Gastroesophageal sphincter (tissue), 4 donors: ENCODE results near the gene GJA10. TPM values are rescaled to one million over a fixed set of nuclear protein-coding genes. Genes with fewer than 3 reads are reported as not detected.
"Not testable (repeated sequence)": the region's sequence is repeated elsewhere in the genome, so short reads cannot be mapped to it uniquely, and the experiment has no call there.

Source experiments
- ATAC-seq: fragments of 150-250 bp; one replicate; pipeline ENCODE4 v1.9.1; 2016; ENCODE audit warnings: mild to moderate bottlenecking, moderate library complexity
- H3K27ac ChIP-seq, 4 donors: fragments of 200-600 bp; sonication (generic) in 3 of 4; 1 replicate in 3 of 4; 2 replicates in 1 of 4; pipeline ENCODE4 v1.5.1; 2016 to 2019
- H3K27me3 ChIP-seq: fragments of 200-600 bp; sonication (generic); one replicate; pipeline ENCODE4 v1.5.1; 2019
- H3K36me3 ChIP-seq, 2 donors: fragments of 200-600 bp; sonication (generic); one replicate each; pipeline ENCODE4 v1.5.1; 2019; ENCODE audit warnings: control low read depth in 1 of 2
- H3K4me1 ChIP-seq, 3 donors: fragments of 200-600 bp; sonication (generic); 1 replicate in 2 of 3; 2 replicates in 1 of 3; pipeline ENCODE4 v1.5.1; 2016 to 2019; ENCODE audit warnings: control low read depth in 2 of 3
- H3K4me3 ChIP-seq, 2 donors: fragments of 200-600 bp; sonication (generic); one replicate each; pipeline ENCODE4 v1.5.1; 2019; ENCODE audit warnings: mild to moderate bottlenecking in 1 of 2, moderate library complexity in 1 of 2
- H3K9me3 ChIP-seq, 3 donors: fragments of 200-600 bp; sonication (generic); one replicate each; pipeline ENCODE4 v1.5.1; 2017 to 2019; ENCODE audit warnings: control low read depth in 2 of 3
- CTCF ChIP-seq, 4 experiments: fragments of 200-600 bp in 2 of 4; fragments of 450-650 bp in 2 of 4; sonication (generic) in 1 of 4; IDR thresholded peaks; one replicate each; pipeline ENCODE4 v1.5.1; 2017 to 2019; ENCODE audit warnings: antibody characterized with exemption in 4 of 4, mild to moderate bottlenecking in 2 of 4, moderate library complexity in 2 of 4
- EP300 ChIP-seq: sonication (generic); formaldehyde crosslinking; IDR thresholded peaks from one replicate; pipeline ENCODE4 v1.6.1; 2017; ENCODE audit warnings: antibody characterized with exemption, mild to moderate bottlenecking
- POLR2A ChIP-seq, 2 donors: fragments of 450-650 bp; IDR thresholded peaks; one replicate each; pipeline ENCODE4 v1.6.1; 2017; ENCODE audit warnings: antibody characterized with exemption in 2 of 2, mild to moderate bottlenecking in 2 of 2, moderate library complexity in 1 of 2
- POLR2AphosphoS5 ChIP-seq: sonication (generic); formaldehyde crosslinking; IDR thresholded peaks from one replicate; pipeline ENCODE4 v1.6.1; 2017; ENCODE audit warnings: antibody characterized with exemption
- WGBS, 2 donors: methylation state at CpG; one replicate each; pipeline ENCODE4 v1.1.5; 2018; ENCODE audit warnings: low coverage in 1 of 2; 5-methylcytosine and 5-hydroxymethylcytosine counted together
- total RNA-seq, 4 donors: library from RNA; depleted of rRNA; stranded (reverse); fragments of >200 nt; gene quantifications; one replicate each; pipeline ENCODE4 v1.1.0, GENCODE V29; 2016

The GJA10 gene
- total RNA-seq = not detected

GRCh38 chr6:89894169-89894568, at the start of gene GJA10:
Gene GJA10, plus strand, starts transcription at chr6:89894469. Its CDS starts 0 bp downstream, at chr6:89894469.
- 86 to 100% methylated on average over 1 of the region's 1 CpG for WGBS, 2 donors
- TF ChIP-seq POLR2AphosphoS5 (no peak), POLR2A (IDR thresholded peaks at IDR 0.05) (no peak), CTCF (IDR thresholded peaks at IDR 0.05) (no peak), EP300 (no peak)
- Histone ChIP-seq H3K27me3 (peaks cover 42% of the 10 kb centered on the region), H3K4me3 (no peak within 1 kb of the TSS), H3K4me1 (no peaks in the 10 kb centered on the region), H3K27ac (no peak within 1 kb of the TSS), H3K36me3 (no peaks in the 10 kb centered on the region), H3K9me3 (no peaks in the 10 kb centered on the region)
- ATAC-seq = no peak

- 90 to 98% methylated on average over 2 to 5 of the region's 5 CpGs for WGBS, 2 donors
- H3K9me3 ChIP-seq, H3K4me3 ChIP-seq, H3K27ac ChIP-seq, ATAC-seq, H3K27me3 ChIP-seq: not testable (repeated sequence)
- peaks cover 0 to 49% of the 10 kb centered on the region in 2 donors for H3K36me3 ChIP-seq
- H3K4me1 ChIP-seq = peaks cover 0 to 13% (median 4%) of the 10 kb centered on the region in 3 donors
Observed at GRCh38 chr6:89847513-89847912, 46.8 kb upstream of the GJA10 start.

GRCh38 chr6:89853068-89853467, 41.2 kb upstream of the GJA10 start:
- H3K36me3 ChIP-seq = peaks cover 0 to 82% of the 10 kb centered on the region in 2 donors
- H3K27ac ChIP-seq = no peak overlapping the region
- no peaks in the 10 kb centered on the region for H3K4me1 ChIP-seq
- no peak for TF ChIP-seq CTCF (IDR thresholded peaks at IDR 0.05)
- no peak for TF ChIP-seq EP300
- TF ChIP-seq POLR2AphosphoS5 = no peak
- TF ChIP-seq POLR2A (IDR thresholded peaks at IDR 0.05) = no peak
- WGBS, 2 donors = 100% methylated on average over 1 of the region's 1 CpG
- H3K9me3 ChIP-seq = no peaks in the 10 kb centered on the region
- no peak overlapping the region for H3K4me3 ChIP-seq
- no peak for ATAC-seq
- H3K27me3 ChIP-seq = no peaks in the 10 kb centered on the region

GRCh38 chr6:89858041-89858440, 36.2 kb upstream of the GJA10 start:
- no peak overlapping the region for H3K27ac ChIP-seq
- no peaks in the 10 kb centered on the region for H3K27me3 ChIP-seq
- 90% methylated on average over 1 of the region's 1 CpG; no CpG with 5 or more reads in 1 of the 2 donors for WGBS, 2 donors
- H3K4me3 ChIP-seq = no peak overlapping the region
- no peaks in the 10 kb centered on the region for H3K9me3 ChIP-seq
- no peak for ATAC-seq
- no peaks in the 10 kb centered on the region for H3K4me1 ChIP-seq
- H3K36me3 ChIP-seq = peaks cover 0 to 100% of the 10 kb centered on the region in 2 donors
- TF ChIP-seq POLR2AphosphoS5 (no peak), EP300 (no peak), CTCF (IDR thresholded peaks at IDR 0.05) (no peak), POLR2A (IDR thresholded peaks at IDR 0.05) (no peak)

- no peaks in the 10 kb centered on the region for H3K27me3 ChIP-seq
- peaks cover 2 to 100% of the 10 kb centered on the region in 2 donors for H3K36me3 ChIP-seq
- H3K9me3 ChIP-seq = no peaks in the 10 kb centered on the region
- no peaks in the 10 kb centered on the region for H3K4me1 ChIP-seq
- WGBS, 2 donors = 92 to 94% methylated on average over 3 to 4 of the region's 4 CpGs
- no peak overlapping the region for H3K4me3 ChIP-seq
- no peak overlapping the region for H3K27ac ChIP-seq
- ATAC-seq = no peak
- no peak for TF ChIP-seq POLR2A (IDR thresholded peaks at IDR 0.05)
- TF ChIP-seq POLR2AphosphoS5 = no peak
- no peak for TF ChIP-seq CTCF (IDR thresholded peaks at IDR 0.05)
- TF ChIP-seq EP300 = no peak
Observed at GRCh38 chr6:89859744-89860143, 34.5 kb upstream of the GJA10 start.
